Measurements from ENCODE around the gene ZNF592.
"Not testable (repeated sequence)": the region's sequence is repeated elsewhere in the genome, so short reads cannot be mapped to it uniquely, and the experiment has no call there.

ZNF592 gene

DNA sequence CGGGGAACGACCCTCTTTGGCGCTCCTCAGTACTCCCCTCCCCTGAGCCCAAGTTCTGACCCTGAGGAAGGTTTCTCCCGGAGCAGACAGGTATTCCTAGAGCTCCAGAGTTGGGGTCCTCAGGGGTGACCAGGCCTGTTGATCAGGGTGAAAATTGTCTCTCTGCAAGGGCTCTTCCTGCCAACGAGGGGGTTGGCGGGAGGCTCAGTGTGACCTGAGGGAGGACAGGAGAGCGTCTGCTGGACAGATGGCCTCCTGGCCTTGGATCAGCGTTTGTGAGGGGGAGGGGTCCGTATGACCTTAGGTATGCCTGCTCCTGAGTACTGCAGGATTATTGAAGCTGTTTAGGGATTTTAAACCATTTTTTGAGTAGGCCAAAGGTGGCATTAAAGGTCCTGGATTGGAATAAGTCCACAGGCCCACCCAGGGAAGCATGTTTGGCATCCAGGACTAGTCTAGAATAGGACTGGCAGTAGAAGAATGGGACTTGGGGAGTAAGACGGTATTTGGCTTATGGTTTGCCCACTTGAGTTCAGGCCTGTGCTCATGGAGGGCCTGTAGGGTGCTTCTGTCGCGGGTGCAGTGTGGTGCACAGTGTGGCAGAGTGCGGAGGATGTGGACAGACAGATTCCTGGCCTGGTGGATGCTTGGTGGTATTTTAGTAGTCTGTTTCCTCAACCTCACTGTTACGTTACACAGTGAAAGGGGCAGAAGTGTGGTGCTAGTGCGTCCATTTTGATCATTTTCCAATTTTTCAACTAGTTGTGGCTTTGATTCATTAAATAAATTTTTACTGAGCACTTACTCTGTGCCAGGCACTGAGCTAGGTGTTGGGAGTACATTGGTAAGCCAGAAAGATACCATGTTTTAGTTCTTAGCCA is 959 bp downstream of the ZNF592 start:
- no peak for DNase-seq

DNA sequence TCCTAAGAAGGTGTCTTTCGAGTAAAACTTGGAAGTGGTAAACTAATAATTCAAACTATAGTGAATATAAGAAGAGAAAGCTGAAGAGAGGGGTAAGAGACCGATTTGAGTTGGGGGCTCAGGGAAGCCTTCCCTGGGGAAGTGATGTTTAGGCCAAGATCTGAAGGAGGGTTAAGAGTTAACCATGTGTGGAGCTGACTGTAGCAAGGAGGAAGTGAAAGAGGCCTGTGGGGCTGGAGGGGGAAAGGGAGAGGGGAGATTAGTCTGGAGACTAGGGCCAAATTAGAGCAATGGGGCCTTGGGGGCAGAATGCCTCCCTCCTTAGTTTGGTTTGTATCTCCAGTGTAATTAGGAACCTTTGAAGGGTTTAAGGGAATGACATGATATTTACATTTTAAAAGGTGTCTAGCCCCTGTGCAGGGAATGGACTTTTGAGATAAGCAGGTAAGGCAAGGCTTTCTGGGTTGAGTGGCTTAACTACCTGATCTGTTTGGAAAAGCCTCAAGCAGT is 2.2 kb downstream of the ZNF592 start:
- no peak for DNase-seq

DNA sequence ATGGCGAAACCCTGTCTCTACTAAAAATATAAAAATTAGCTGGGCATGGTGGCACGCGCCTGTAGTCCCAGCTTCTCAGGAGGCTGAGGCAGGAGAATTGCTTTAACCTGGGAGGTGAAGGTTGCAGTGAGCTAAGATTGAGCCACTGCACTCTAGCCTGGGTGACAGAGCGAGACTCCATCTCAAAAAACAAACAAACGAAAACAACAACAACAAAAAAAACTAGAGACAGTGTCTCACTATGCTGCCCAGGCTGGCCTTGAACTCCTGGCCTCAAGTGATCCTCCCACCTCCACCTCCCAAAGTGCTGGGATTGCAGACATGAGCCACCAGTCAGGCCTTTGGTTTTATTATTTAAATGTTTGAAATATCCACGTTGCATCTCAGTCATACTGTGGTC is 3.3 kb downstream of the ZNF592 start:
- DNase-seq = not testable (repeated sequence)

DNA sequence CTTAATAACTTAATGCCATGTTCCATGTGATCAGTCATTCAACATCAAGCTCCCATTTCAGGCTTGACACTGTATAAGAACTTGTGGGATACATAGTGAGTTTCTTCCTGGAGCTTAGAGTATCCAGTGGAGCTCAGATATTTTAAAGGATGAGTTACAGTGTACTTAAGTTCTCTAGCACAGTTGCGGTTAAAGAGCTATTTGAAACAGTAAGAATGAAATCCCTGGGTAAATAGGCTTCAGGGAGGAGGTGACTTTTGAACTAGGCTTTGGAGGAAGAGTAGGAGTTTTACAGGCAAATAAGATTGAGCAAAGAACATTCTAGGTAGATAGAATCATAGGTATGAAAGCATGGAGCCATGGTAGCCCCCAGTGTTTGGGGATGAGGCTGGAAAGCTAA is 3.8 kb downstream of the ZNF592 start:
- no peak for DNase-seq

DNA sequence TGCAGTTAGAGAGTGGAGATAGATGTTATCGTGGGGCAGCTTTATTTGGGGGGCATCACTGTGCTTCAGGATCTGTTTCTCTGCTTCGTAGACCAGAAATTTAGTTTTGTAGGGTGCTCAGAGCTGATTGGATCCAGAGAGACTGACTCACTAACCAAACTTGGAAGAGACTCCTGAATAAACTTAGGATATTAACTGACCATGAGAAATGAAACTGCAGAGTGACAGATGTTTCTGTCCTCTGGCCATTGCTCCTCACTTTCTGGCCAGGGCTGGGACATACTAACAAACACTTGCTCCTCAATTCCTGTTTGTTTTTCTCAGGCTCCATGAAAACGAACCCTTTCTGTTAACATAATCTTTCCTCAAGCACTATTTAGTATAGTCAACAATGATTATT is 4.3 kb downstream of the ZNF592 start:
- DNase-seq = no peak

DNA sequence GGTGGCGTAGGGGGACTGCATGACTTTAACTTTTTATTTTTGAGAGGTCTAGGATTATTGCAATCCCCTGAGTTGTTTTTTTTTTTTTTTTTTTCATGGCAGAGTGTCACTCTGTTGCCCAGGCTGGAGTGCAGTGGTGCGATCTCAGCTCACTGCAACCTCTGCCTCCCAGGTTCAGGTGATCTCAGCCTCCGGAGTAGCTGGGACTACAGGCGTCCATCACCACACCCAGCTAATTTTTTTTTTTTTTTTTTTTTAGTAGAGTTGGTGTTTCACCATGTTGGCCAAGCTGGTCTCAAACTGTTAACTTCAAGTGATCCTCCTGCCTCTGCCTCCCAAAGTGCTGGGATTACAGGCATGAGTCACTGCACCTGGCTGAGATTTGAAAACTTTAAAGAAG is 6.5 kb downstream of the ZNF592 start:
- not testable (repeated sequence) for DNase-seq

DNA sequence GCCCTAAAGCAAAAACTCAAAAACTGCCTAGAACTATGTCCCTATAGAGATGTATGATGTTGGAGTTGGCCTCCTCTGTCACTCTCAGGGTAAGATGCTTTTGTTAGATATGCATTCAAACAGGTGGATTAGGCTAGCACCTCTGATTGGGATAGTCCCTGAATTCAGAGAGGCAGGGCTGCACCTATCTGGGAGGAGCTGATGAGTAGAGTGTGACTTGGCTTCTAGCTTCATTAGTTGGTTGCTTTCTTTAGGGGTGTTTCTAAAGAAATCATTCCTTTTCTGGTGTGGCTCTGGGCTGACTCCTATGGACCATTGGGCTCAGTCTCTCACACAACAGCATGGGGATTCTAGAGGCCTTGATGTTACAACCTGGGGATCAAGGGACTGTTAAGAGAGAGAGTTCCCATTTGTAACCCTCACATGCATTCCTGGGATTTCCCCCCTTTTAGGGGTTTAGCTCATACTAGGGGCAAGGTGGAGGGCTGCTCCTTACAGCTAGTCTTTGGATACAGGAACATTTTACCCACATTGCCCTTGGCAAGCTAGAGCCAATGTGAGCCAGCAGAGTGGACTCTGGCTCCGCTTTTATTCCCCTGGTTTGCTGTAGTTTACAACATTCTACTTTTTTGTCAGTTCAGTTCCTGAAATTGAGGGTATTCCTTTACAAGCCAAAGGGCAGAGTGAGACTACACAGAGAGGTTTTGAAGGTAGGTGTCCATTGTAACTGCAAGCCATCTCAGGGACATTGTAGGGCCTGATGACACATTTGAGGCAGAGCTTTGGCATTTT is 7.5 kb downstream of the ZNF592 start:
- DNase-seq = no peak

DNA sequence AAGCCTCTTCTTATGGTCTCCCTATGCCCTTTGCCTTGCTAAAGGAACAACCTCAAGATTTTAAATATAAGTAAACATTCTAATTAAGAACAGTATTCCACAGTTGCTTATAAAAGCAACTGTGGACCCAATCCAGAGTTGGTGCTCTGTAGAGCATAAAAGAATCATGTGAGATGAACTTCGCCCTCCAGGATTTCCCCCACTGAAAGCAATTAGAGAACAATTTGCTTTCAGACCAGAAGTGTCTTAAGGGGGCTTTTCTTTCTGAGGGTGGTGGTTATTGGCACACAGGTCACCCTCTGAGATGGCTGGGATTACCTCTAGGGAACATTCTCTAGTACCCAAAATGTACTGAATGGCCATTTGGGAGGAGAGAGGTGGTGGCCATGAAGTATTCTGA is 10.6 kb downstream of the ZNF592 start:
- DNase-seq = no peak

DNA sequence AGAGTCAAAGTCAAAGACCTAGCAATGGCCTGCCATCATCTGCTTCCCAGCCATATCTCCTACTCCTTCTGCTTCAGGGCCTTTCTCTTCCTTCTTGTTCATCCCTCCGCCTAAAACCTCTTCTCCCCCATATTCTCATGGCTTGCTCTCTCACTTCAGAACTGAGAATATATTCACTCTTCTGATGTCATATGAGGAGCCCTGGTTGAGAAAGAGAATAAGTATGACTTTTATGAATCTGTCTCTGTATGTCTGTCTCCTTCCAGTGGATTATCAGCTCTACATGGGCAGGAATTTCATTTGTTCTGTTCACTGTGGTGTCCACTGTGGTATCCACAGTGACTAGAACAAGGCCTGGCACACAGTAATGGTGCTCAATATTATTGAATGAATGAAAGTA is 11.8 kb downstream of the ZNF592 start:
- DNase-seq = no peak

DNA sequence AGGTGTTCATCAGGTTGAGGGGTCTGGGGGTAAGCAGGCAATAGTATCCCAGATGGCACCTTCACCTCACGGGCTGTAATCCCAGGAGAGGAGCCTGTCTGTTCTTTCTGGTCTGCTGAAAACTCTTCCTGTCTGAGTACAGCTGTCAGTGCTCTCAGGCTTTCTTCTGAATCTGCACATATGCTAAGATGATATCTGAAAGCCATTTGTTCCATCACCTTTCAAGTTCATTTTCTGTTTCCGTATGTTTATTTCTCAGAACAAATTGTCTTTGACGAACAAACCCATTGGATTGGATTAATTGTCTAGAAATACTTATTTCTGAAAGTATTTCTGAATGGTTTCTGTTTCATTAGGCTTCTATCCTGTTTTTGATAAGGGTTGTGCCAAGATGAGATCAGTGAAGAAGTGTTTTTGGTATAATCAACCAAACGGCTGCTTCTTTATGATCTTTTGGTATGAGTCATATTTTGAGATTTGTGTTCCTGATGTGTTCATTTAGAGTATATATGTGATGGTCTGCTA is 13.3 kb downstream of the ZNF592 start:
- no peak for DNase-seq

DNA sequence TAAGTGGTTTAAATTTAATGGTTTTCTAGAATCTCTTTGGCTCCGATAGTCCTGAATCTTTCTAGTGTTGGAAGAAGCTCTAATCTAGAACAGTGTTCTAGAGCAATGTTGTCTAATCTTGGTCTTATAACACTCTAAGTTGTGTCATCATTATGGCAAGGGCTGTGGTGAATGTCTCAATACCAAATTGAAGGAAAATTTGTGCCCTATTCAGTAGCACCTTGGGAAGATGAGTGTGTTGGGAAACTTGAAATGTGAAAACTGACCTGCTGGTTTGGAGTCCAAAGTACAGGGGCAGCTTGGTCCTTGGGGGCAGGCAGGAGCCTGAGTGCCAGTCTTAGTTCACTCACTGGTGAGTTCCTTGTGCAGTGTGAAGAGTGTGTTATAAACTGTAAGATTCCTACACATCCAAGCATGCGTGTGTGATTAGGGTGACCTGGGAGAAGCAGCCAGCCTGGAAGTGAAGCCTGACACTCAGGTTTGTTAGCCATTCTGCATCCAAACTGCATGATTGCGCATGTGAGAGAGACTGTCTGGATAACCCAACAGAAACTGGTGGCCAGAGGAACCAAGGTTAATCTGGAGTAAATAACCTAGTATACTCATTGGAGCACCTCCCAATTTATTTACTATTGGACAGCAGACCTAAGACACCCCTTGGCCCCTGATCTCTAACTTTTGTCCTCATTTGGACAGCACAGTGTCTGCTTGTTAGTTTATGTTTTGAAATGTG is 14.6 kb downstream of the ZNF592 start:
- no peak for DNase-seq

DNA sequence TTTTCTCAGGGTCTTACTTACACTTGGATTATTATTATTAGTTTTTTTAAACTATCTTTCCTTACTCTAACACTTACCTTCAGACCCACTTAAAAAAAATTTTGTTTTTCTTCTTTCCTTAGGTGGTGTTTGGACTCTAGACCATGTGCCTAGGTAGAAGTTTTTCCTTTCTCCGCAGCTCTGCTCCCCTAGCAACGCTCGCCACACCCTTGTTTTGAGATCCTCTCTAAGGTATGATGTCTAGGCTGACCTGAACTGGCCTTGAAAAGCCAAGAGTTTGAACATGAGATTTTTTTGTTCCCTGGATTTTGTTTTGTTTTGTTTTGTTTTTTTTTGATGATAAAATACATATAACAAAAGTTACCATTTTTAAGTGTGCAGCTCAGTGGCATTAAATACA is 16.2 kb downstream of the ZNF592 start:
- no peak for DNase-seq

DNA sequence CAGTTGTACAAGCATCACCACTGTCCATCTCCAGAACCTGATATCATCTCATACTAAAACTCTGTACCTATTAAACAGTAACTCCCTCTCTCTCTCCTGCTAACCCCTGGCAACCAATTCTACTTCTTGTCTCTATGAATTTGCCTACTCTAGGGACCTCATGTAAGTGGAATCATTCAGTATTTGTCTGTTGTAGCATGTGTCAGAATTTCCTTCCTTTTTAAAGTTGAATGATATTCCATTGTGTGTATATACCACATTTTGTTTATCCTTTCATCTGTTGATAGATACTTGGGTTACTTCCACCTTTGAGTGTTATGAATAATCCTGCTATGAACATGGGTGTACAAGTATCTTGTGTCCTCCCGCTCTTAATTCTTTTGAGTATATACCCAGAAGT is 16.6 kb downstream of the ZNF592 start:
- no peak for DNase-seq

DNA sequence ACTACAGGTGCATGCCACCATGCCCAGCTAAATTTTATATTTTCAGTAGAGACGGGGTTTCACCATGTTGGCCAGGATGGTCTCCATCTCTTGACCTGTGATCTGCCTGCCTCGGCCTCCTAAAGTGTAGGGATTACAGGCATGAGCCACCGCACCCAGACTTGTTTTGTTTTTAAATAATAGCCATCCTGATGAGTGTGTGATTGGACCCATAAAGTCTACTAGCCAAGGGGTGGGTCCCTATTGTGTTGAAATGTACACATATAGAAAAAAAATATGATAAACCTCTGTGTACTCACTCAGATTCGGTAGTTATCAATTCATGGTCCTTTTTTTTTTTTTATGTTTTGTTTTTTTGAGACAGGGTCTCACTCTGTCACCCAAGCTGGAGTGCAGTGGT is 17.3 kb downstream of the ZNF592 start:
- no peak for DNase-seq

DNA sequence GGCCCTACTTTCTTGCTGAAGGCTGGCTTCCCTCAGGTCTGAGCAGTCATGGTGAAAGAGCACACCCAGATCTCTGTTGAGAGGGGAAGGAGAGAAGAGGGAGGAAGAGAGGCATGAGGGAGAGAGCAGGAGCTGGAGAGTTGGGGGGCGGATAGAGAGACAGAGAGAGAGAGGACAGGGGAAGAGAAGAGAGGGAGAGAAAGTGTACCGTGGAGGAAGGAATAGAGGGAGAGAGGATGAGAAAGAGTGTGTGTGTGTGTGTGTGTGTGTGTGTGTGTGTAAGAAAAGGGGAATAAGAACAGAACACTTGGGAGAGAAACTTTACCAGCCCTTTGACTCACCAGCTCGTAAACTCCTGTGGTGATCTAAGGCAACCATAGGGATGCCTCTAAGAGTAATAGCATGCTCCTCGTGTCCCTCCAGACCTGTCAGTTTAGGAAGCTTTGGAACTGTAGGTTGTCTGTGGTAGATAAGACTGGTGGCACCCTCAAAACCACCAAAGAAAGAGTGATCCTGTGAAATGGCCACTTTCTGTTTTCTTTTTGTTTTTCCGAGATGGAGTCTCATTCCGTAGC is 18.2 kb downstream of the ZNF592 start:
- no peak for DNase-seq

DNA sequence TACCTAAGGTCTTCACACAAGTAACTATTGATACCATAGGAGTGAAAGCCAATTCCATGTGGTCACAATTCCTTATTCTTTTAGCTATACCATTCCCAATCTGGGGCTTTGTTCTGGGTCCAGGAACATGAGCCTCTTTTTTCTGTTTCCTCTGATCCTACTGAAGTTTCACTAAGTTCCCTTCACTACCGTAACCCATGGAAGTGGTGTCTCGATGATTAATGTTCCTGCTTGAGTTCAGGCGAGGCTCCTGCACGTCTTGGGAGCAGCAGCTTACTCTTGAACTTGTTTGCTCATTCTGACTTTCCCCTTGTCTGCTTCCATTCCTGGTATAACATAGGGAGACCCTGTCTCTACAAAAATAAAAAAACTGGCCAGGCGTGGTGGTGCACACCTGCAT is 23.6 kb downstream of the ZNF592 start:
- DNase-seq = no peak

DNA sequence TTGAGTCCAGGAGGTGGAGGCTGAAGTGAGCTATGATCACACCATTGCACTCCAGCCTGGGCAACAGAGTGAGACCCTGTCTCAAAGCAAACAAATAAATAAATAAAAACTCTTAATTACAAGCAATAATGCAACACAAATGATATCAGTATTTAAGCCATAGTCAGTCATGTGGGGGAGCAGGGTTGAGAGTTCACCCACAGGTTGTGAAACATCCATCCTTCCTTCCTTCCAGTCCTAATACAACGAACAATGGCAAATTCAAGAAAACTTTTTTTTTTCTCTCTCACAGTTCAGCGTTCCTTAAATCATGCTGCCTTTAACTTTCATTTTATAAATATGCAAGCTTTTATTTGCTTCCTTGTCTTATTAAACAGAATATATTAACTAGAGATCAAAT is 24.1 kb downstream of the ZNF592 start:
- no peak for DNase-seq

DNA sequence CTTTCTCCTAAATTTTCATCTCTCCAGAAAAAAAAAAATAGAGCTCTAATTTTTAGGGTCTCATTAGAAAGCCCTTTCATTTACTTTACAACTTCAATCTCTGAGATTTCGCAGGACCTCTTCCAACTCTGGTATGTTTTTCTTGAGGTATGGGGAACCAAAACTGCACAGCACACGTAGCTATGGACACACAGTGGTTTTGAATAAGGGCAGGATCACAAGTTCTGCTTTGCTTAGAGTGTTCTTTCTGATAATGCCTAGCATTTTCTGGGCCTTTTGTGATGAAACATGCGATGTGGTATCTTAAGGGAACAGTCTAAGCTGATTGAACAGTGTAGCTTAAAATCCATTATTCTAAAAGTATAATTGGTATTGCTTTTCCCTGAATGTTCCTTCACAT is 25.3 kb downstream of the ZNF592 start:
- DNase-seq = no peak

DNA sequence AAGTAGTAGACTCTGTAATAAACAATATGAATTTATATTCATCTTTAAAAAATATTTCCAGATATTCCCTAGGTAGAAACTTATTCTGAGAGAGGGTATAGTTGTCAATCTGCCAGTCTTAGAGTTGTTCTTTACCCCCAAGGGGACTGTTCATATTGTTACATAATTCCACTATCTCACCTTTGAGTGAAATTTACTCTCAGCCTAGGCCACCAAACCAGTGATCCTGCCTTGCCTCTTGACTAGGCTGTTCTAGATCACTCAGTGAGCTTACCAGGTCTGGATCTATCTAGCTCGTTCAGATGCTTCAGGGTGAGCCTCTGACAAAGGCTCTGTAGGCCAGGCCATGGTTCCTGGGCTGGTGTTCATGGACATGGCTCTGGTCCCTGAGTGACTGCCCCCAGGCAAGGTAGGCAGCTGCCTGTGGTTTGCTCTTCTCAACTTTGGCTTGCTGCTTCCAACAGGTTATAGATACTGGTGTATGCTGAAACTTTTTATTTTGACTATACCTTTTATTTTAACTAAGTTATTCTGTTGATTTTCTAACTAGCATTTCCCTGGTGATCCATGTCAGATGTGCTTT is 27.6 kb downstream of the ZNF592 start:
- DNase-seq = no peak

DNA sequence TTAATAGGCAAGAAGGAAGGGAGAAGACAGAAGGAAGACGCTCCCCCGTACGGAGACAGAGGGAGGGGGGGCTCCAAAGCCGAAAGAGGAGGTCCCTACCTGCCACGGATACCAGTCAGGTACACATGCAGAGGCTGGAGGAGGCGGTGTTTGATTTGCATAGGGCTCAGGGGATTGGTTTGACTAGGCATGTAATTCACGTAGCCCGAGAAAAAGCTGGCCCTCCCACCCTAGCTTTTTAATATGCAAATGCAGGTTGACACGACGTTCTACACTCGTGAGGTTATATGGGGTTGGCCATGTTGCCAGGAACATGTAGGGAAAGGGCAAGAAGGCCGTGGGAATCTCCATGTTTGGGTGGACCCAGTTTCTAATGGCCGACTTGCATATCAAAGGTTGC is 29.8 kb downstream of the ZNF592 start:
- DNase-seq = no peak

DNA sequence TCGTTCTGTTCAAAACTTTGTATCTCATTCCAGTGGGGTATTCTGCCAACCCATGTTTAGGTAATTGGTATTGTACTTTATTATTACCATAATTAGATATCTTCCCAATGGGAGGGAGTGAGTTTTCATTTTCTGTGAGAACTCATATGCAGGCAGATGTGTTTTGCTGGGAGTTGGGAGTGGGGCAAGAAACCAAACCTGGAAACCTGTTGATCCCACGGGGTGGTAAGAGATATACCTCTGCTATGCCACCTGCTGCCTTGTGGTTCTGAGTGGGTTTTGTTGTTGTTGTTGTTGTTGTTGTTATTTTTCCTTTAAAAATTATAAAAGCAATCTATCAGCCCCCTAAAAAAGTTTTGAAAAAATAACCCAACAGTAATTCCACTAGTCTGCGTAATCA is 32.1 kb downstream of the ZNF592 start:
- no peak for DNase-seq

DNA sequence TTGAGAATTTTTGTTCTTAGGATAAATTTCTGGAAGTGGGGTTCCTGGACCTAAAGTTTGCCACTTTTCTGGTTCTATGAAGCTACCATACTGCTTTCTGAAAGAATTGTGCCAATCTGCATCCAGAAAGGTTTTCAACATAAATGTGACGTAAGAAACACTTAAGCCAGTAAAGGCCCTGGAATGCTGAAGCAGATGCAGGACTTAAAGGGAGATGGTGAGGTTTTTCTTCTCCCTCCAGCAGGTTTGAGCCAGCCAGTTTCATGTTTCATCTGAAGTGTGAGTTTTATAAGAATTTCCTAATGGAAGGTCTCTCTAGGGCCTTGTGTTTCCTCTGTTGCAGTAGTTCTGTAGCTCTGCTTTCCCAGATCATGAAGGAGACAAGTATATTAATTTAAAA is 33.1 kb downstream of the ZNF592 start:
- no peak for DNase-seq

All from NCI-H748 treated with DMSO at 0.1 percent for 48 hours (cell line).